Measurements from ENCODE around the gene LTO1. TPM values are rescaled to one million over a fixed set of nuclear protein-coding genes. Genes with fewer than 3 reads are reported as not detected.
A peak's percentile ranks its signal among the peaks of the same experiment; 100 is the strongest.

LTO1 gene
- total and polyA plus RNA-seq, 2 of the 13 experiments (the other 11 are each of a cell fraction or from before 2014, with no cell fraction given), result 11.8 to 15.0 TPM

GRCh38 chr11:69657911-69658625 is 17.1 kb downstream of the LTO1 start (continued):
- no peak for TF ChIP-seq AHR (CRISPR knock-in tag; IDR thresholded peaks at IDR 0.05)
- peak; percentile 84; the same call in 1 of the 2 replicates for TF ChIP-seq ZBTB37 (CRISPR knock-in tag; IDR thresholded peaks at IDR 0.05)
- TF ChIP-seq SYNCRIP (IDR thresholded peaks at IDR 0.05; ENCODE audit: insufficient read depth, low read depth, low read length), result no peak
- TF ChIP-seq PATZ1 (CRISPR knock-in tag; IDR thresholded peaks at IDR 0.05), result peak; percentile 96
- peak; percentile 82 for TF ChIP-seq CEBPG (CRISPR knock-in tag; IDR thresholded peaks at IDR 0.05)
- TF ChIP-seq NR2F1 (CRISPR knock-in tag; IDR thresholded peaks at IDR 0.05), result no peak
- TF ChIP-seq HIVEP1 (CRISPR knock-in tag; IDR thresholded peaks at IDR 0.05), result 0 out of 2 replicates have a peak, but pooled peaks have one; percentile 22
- TF ChIP-seq ZNF777 (CRISPR knock-in tag; IDR thresholded peaks at IDR 0.05), result no peak; the same call in 1 of the 2 replicates
- TF ChIP-seq CAMTA2 (CRISPR knock-in tag; IDR thresholded peaks at IDR 0.05; ENCODE audit: borderline replicate concordance), result no peak
- TF ChIP-seq MAFF (IDR thresholded peaks at IDR 0.05; ENCODE audit: low read depth, low read length), result no peak
- TF ChIP-seq DMTF1 (CRISPR knock-in tag; IDR thresholded peaks at IDR 0.05), result peak; percentile 84
- no peak for TF ChIP-seq ZSCAN30 (CRISPR knock-in tag; IDR thresholded peaks at IDR 0.05)
- TF ChIP-seq ZFYVE20 (CRISPR knock-in tag; IDR thresholded peaks at IDR 0.05; ENCODE audit: borderline replicate concordance, low read depth), result no peak
- 0 out of 2 replicates have a peak, but pooled peaks have one; percentile 38 for TF ChIP-seq ZBTB39 (CRISPR knock-in tag; IDR thresholded peaks at IDR 0.05)
- peak; percentile 70; the same call in 1 of the 2 replicates for TF ChIP-seq TEF (CRISPR knock-in tag; IDR thresholded peaks at IDR 0.05)
- no peak for TF ChIP-seq MAFG (CRISPR knock-in tag; IDR thresholded peaks at IDR 0.05)
- peak; percentile 86 for TF ChIP-seq HMG20A (CRISPR knock-in tag; IDR thresholded peaks at IDR 0.05; ENCODE audit: borderline replicate concordance)
- no peak for TF ChIP-seq CCAR2 (optimal IDR thresholded peaks at IDR 0.05; ENCODE audit: low read depth, low read length)
- peak; percentile 72; the same call in 1 of the 2 replicates for TF ChIP-seq ZNF879 (CRISPR knock-in tag; IDR thresholded peaks at IDR 0.05)
- no peak for TF ChIP-seq POLR2AphosphoS2 (IDR thresholded peaks at IDR 0.05; ENCODE audit: low read depth, low read length)

Measured in HepG2 (cell line).